WTC11 (cell line): ENCODE measurements around the gene MUC3A.

Experiments used
- FOXJ3 ChIP-seq: sonication (generic); formaldehyde crosslinking; IDR thresholded peaks from 2 replicates; pipeline ENCODE4 v1.9.0; 2021; ENCODE audit warnings: missing genetic modification reagents, mild to moderate bottlenecking, borderline replicate concordance
- SP1 ChIP-seq: sonication (generic); formaldehyde crosslinking; conservative IDR thresholded peaks from 2 replicates; pipeline ENCODE4 v1.8.1; 2022; ENCODE audit warnings: missing genetic modification reagents
- ZNF232 ChIP-seq: sonication (generic); formaldehyde crosslinking; IDR thresholded peaks from 2 replicates; pipeline ENCODE4 v1.8.0; 2022; ENCODE audit warnings: mild to moderate bottlenecking, missing genetic modification reagents
- TF ChIP-seq, protein P1 (sequence below): sonication (generic); formaldehyde crosslinking; IDR thresholded peaks from 2 replicates; pipeline ENCODE4 v1.8.1; 2022; ENCODE audit warnings: low read depth, missing genetic modification reagents, borderline replicate concordance
- TF ChIP-seq, protein P2 (sequence below): sonication (generic); formaldehyde crosslinking; IDR thresholded peaks from 2 replicates; pipeline ENCODE4 v1.8.0; 2022; ENCODE audit warnings: mild to moderate bottlenecking, missing genetic modification reagents
- TF ChIP-seq, protein P3 (sequence below): fragments of 200-600 bp; IDR thresholded peaks from 2 replicates; pipeline ENCODE4 v1.8.0; 2022; ENCODE audit warnings: antibody characterized with exemption
- TF ChIP-seq, protein P4 (sequence below): sonication (generic); formaldehyde crosslinking; IDR thresholded peaks from 2 replicates; pipeline ENCODE4 v1.8.1; 2023; ENCODE audit warnings: mild to moderate bottlenecking, missing genetic modification reagents
- TF ChIP-seq, protein P5 (sequence below): sonication (generic); formaldehyde crosslinking; IDR thresholded peaks from 2 replicates; pipeline ENCODE4 v1.8.0; 2022; ENCODE audit warnings: mild to moderate bottlenecking, missing genetic modification reagents
- TF ChIP-seq, protein P6 (sequence below): sonication (generic); formaldehyde crosslinking; IDR thresholded peaks from 2 replicates; pipeline ENCODE4 v1.8.1; 2023; ENCODE audit warnings: mild to moderate bottlenecking, missing genetic modification reagents
- TF ChIP-seq, protein P7 (sequence below): sonication (generic); formaldehyde crosslinking; IDR thresholded peaks from 2 replicates; pipeline ENCODE4 v1.8.0; 2022; ENCODE audit warnings: mild to moderate bottlenecking, missing genetic modification reagents

DNA sequence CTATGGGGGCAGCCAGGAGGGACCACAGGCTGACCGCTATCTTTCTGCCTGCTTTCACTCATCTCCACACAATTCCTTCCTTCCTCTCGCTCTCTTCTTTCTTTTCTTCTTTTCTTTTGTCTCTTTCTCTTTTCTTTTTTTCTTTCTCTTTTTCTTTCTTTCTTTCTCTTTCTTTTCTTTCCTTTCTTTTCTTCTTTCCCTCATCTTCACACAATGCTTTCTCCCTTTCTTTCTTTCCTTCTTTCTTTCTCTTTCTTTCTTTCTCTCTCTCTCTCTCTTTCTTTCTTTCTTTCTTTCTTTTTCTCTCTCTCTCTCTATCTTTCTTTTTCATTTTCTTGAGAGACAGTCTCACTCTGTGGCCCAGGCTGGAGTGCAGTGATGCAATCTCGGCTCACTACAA, 13.2 kb downstream of the MUC3A start:
- TF ChIP-seq, protein P1, sequence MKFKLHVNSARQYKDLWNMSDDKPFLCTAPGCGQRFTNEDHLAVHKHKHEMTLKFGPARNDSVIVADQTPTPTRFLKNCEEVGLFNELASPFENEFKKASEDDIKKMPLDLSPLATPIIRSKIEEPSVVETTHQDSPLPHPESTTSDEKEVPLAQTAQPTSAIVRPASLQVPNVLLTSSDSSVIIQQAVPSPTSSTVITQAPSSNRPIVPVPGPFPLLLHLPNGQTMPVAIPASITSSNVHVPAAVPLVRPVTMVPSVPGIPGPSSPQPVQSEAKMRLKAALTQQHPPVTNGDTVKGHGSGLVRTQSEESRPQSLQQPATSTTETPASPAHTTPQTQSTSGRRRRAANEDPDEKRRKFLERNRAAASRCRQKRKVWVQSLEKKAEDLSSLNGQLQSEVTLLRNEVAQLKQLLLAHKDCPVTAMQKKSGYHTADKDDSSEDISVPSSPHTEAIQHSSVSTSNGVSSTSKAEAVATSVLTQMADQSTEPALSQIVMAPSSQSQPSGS (CRISPR knock-in tag), result no peak
- TF ChIP-seq, protein P2, sequence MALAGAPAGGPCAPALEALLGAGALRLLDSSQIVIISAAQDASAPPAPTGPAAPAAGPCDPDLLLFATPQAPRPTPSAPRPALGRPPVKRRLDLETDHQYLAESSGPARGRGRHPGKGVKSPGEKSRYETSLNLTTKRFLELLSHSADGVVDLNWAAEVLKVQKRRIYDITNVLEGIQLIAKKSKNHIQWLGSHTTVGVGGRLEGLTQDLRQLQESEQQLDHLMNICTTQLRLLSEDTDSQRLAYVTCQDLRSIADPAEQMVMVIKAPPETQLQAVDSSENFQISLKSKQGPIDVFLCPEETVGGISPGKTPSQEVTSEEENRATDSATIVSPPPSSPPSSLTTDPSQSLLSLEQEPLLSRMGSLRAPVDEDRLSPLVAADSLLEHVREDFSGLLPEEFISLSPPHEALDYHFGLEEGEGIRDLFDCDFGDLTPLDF (CRISPR knock-in tag), result no peak
- TF ChIP-seq, protein P3, sequence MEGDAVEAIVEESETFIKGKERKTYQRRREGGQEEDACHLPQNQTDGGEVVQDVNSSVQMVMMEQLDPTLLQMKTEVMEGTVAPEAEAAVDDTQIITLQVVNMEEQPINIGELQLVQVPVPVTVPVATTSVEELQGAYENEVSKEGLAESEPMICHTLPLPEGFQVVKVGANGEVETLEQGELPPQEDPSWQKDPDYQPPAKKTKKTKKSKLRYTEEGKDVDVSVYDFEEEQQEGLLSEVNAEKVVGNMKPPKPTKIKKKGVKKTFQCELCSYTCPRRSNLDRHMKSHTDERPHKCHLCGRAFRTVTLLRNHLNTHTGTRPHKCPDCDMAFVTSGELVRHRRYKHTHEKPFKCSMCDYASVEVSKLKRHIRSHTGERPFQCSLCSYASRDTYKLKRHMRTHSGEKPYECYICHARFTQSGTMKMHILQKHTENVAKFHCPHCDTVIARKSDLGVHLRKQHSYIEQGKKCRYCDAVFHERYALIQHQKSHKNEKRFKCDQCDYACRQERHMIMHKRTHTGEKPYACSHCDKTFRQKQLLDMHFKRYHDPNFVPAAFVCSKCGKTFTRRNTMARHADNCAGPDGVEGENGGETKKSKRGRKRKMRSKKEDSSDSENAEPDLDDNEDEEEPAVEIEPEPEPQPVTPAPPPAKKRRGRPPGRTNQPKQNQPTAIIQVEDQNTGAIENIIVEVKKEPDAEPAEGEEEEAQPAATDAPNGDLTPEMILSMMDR, result no peak
- TF ChIP-seq SP1 (CRISPR knock-in tag) (no peak), FOXJ3 (CRISPR knock-in tag) (no peak), ZNF232 (CRISPR knock-in tag) (no peak)
- TF ChIP-seq, protein P4, sequence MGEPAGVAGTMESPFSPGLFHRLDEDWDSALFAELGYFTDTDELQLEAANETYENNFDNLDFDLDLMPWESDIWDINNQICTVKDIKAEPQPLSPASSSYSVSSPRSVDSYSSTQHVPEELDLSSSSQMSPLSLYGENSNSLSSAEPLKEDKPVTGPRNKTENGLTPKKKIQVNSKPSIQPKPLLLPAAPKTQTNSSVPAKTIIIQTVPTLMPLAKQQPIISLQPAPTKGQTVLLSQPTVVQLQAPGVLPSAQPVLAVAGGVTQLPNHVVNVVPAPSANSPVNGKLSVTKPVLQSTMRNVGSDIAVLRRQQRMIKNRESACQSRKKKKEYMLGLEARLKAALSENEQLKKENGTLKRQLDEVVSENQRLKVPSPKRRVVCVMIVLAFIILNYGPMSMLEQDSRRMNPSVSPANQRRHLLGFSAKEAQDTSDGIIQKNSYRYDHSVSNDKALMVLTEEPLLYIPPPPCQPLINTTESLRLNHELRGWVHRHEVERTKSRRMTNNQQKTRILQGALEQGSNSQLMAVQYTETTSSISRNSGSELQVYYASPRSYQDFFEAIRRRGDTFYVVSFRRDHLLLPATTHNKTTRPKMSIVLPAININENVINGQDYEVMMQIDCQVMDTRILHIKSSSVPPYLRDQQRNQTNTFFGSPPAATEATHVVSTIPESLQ (CRISPR knock-in tag), result no peak
- TF ChIP-seq, protein P5, sequence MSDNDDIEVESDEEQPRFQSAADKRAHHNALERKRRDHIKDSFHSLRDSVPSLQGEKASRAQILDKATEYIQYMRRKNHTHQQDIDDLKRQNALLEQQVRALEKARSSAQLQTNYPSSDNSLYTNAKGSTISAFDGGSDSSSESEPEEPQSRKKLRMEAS (CRISPR knock-in tag), result no peak
- TF ChIP-seq, protein P6, sequence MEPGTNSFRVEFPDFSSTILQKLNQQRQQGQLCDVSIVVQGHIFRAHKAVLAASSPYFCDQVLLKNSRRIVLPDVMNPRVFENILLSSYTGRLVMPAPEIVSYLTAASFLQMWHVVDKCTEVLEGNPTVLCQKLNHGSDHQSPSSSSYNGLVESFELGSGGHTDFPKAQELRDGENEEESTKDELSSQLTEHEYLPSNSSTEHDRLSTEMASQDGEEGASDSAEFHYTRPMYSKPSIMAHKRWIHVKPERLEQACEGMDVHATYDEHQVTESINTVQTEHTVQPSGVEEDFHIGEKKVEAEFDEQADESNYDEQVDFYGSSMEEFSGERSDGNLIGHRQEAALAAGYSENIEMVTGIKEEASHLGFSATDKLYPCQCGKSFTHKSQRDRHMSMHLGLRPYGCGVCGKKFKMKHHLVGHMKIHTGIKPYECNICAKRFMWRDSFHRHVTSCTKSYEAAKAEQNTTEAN (CRISPR knock-in tag), result no peak
- TF ChIP-seq, protein P7, sequence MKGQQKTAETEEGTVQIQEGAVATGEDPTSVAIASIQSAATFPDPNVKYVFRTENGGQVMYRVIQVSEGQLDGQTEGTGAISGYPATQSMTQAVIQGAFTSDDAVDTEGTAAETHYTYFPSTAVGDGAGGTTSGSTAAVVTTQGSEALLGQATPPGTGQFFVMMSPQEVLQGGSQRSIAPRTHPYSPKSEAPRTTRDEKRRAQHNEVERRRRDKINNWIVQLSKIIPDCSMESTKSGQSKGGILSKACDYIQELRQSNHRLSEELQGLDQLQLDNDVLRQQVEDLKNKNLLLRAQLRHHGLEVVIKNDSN (CRISPR knock-in tag), result no peak
